ENCODE data around the gene TM4SF20. TPM values are rescaled to one million over a fixed set of nuclear protein-coding genes. Genes with fewer than 3 reads are reported as not detected.

TM4SF20 gene
- total and polyA plus RNA-seq, 10 of the 15 experiments (the other 5 are each of a cell fraction or from before 2014, with no cell fraction given): 0.04 to 0.07 TPM; not detected in 8

DNA sequence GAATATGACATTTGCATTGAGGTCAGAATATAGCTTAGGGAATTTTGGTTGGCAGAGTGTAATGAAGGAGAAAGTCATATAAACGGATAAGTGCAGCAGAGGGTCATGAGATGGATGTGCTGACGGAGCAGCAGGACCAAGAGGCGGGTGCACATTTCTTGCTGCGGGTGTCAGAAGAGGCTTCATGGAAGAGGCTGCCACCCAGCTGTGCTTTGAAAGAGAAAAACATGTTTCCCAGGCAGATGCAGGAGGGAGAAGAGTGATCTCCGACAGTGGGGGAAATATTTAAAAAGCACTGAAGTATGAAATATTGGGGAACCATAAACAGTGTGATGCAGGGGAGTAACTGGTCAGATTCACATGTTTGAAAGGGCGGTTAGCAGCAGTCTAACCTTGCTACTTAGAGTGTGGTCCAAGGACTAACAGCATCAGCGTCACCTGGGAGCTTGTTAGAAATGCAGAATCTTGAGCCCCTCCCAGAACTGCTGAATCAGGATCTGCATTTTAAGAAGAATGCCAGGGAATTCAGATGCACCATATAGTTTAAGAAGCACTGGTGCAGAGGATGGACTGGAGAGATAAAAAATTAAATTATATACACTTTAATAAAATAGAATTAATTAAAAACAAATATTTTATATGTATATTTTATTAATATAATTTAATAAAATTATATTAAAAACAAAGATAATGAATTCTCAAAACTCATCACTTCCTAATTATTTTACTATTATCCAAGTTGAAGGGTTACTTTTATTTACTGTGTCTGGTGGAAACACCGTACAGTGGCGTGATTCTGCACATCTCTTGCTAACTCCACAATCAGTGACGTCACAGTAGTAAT, 44.8 kb upstream of the TM4SF20 start:
- DNase-seq (ENCODE audit: low read depth, low spot score) (no peak), ATAC-seq (no peak), FAIRE-seq (no peak)
- Histone ChIP-seq H3K27me3 (replicated peaks in 1 of 2; ENCODE audit: control insufficient read depth in 2 of 2, insufficient read depth in 2 of 2, low read length in 1 of 2) (no peaks in the 10 kb centered on the region), H3K9me3 (replicated peaks; ENCODE audit: control insufficient read depth, insufficient read depth, low read length) (no peaks in the 10 kb centered on the region), H4K20me1 (ENCODE audit: control insufficient read depth, insufficient read depth) (no peaks in the 10 kb centered on the region), H3K4me1 (ENCODE audit: control insufficient read depth, insufficient read depth, low read length) (no peaks in the 10 kb centered on the region), H3K4me3 (no peak overlapping the region), H3K27ac (ENCODE audit: control insufficient read depth, insufficient read depth) (no peak overlapping the region), H3K79me2 (ENCODE audit: control insufficient read depth, insufficient read depth, low read length) (no peaks in the 10 kb centered on the region), H3K4me2 (ENCODE audit: control insufficient read depth, insufficient read depth) (no peak overlapping the region), H3K9ac (ENCODE audit: control insufficient read depth, insufficient read depth, low read length) (no peak overlapping the region), H2AFZ (ENCODE audit: control insufficient read depth, low read depth, low read length) (no peak overlapping the region), H3K36me3 (ENCODE audit: control insufficient read depth in 2 of 2, insufficient read depth in 2 of 2, low read length in 1 of 2) (no peaks in the 10 kb centered on the region)
- BruUV-seq (replicated peaks): no TSS peak
- ChIA-PET CTCF (interaction anchor here (0.9 kb wide), 1 partner anchor 9 kb away, joined by 3 read pairs; no protein-coding TSS in a partner anchor), SMC1A (ENCODE audit: uncharacterized antibody, unreplicated experiment) (no interaction called here), RAD21 (ENCODE audit: unreplicated experiment) (no interaction called here), POLR2A (no interaction called here)
- in situ Hi-C loops (cut with MboI) (no loop called here), intact Hi-C loops (cut with micrococcal nuclease; ENCODE audit: unreplicated experiment) (no loop called here)
- 82% methylated on average over 10 of the region's 10 CpGs for WGBS (ENCODE audit: insufficient coverage, insufficient replicate concordance, low lambda C conversion rate, missing lambda C conversion rate)
- TF ChIP-seq, protein P1, sequence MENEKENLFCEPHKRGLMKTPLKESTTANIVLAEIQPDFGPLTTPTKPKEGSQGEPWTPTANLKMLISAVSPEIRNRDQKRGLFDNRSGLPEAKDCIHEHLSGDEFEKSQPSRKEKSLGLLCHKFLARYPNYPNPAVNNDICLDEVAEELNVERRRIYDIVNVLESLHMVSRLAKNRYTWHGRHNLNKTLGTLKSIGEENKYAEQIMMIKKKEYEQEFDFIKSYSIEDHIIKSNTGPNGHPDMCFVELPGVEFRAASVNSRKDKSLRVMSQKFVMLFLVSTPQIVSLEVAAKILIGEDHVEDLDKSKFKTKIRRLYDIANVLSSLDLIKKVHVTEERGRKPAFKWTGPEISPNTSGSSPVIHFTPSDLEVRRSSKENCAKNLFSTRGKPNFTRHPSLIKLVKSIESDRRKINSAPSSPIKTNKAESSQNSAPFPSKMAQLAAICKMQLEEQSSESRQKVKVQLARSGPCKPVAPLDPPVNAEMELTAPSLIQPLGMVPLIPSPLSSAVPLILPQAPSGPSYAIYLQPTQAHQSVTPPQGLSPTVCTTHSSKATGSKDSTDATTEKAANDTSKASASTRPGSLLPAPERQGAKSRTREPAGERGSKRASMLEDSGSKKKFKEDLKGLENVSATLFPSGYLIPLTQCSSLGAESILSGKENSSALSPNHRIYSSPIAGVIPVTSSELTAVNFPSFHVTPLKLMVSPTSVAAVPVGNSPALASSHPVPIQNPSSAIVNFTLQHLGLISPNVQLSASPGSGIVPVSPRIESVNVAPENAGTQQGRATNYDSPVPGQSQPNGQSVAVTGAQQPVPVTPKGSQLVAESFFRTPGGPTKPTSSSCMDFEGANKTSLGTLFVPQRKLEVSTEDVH (IDR thresholded peaks at IDR 0.05; ENCODE audit: low read depth, partially characterized antibody): no peak
- TF ChIP-seq IKZF1 (conservative IDR thresholded peaks at IDR 0.05) (no peak), HDAC6 (IDR thresholded peaks at IDR 0.05; ENCODE audit: unreplicated experiment) (no peak)

All from GM12878 (cell line).